ENCODE measurements around the gene CCL23.

- TF ChIP-seq POLR2AphosphoS5 (IDR thresholded peaks at IDR 0.05; ENCODE audit: borderline replicate concordance, low read depth, low read length) (no peak), EZH2 (IDR thresholded peaks at IDR 0.05) (no peak), FOXP2 (optimal IDR thresholded peaks at IDR 0.05; ENCODE audit: control extremely low read depth, extremely low read length, insufficient read depth) (no peak)
These were observed 18.5 kb upstream of the CCL23 start for GRCh38 chr17:36036235-36036634.
